Hepatocyte (in vitro differentiated cells): ENCODE data around the gene BICDL1.

Experiments
- CTCF ChIP-seq: fragments of 200-600 bp; sonication (generic); IDR thresholded peaks from 2 replicates; pipeline ENCODE4 v1.5.1; 2016; ENCODE audit warnings: antibody characterized with exemption, mild to moderate bottlenecking; ENCODE audit not compliant: poor library complexity
- EZH2 ChIP-seq: fragments of 200-600 bp; sonication (generic); IDR thresholded peaks from 2 replicates; pipeline ENCODE4 v1.6.1; 2016; ENCODE audit warnings: antibody characterized with exemption, mild to moderate bottlenecking, borderline replicate concordance
- EZH2phosphoT487 ChIP-seq: fragments of 200-600 bp; sonication (generic); IDR thresholded peaks from one replicate; pipeline ENCODE4 v1.6.1; 2018; ENCODE audit warnings: antibody characterized with exemption, mild to moderate bottlenecking, low read depth, moderate library complexity; ENCODE audit not compliant: unreplicated experiment, severe bottlenecking

GRCh38 chr12:120132054-120132836 is 143.2 kb downstream of the BICDL1 start:
- TF ChIP-seq CTCF (no peak), EZH2 (no peak), EZH2phosphoT487 (no peak)
